Testis (tissue), 3 donors: ENCODE measurements around the gene ZNRF3. TPM values are rescaled to one million over a fixed set of nuclear protein-coding genes. Genes with fewer than 3 reads are reported as not detected.
"Not testable (repeated sequence)": the region's sequence is repeated elsewhere in the genome, so short reads cannot be mapped to it uniquely, and the experiment has no call there.

Source experiments
- DNase-seq: peaks from one replicate; pipeline ENCODE4 v3.0.0-alpha.2; 2019
- H3K27ac ChIP-seq, 2 donors: fragments of 200-600 bp; sonication (generic); one replicate each; pipeline ENCODE4 v1.5.1; 2019
- H3K27me3 ChIP-seq: fragments of 200-600 bp; sonication (generic); one replicate; pipeline ENCODE4 v1.5.1; 2019
- H3K36me3 ChIP-seq: fragments of 200-600 bp; sonication (generic); one replicate; pipeline ENCODE4 v1.5.1; 2017; ENCODE audit warnings: low read depth; ENCODE audit errors: missing control alignments
- H3K4me1 ChIP-seq: fragments of 200-600 bp; sonication (generic); one replicate; pipeline ENCODE4 v1.5.1; 2019
- H3K4me3 ChIP-seq, 2 donors: fragments of 200-600 bp; sonication (generic); one replicate each; pipeline ENCODE4 v1.5.1; 2017 to 2019
- H3K9me3 ChIP-seq: fragments of 200-600 bp; sonication (generic); one replicate; pipeline ENCODE4 v1.5.1; 2017
- POLR2A ChIP-seq: fragments of 450-650 bp; IDR thresholded peaks from one replicate; pipeline ENCODE4 v1.6.1; 2017; ENCODE audit warnings: antibody characterized with exemption, mild to moderate bottlenecking, moderate library complexity
- WGBS, 2 donors: methylation state at CpG; one replicate each; pipeline ENCODE4 v1.1.5; 2018; 5-methylcytosine and 5-hydroxymethylcytosine counted together
- intact Hi-C: fragments of 100-400 bp; cut with DNase I; formaldehyde crosslinking; loops from one replicate; pipeline ENCODE4 v1.15.1; 2023; ENCODE audit warnings: low total_unique reads
- polyA plus RNA-seq: library from polyadenylated mRNA; stranded (reverse); fragments of 350-450 nt; fragmentation: Illumina TruSeq; extraction: RNeasy Lipid Tissue Mini Kit (QIAGEN cat#74804); gene quantifications from one replicate; pipeline ENCODE4 v1.2.3, GENCODE V29; 2014; ENCODE audit warnings: low read depth, low replicate concordance; ENCODE audit not compliant: insufficient read depth
- total RNA-seq, 2 donors: library from RNA; depleted of rRNA; stranded (reverse); fragments of >200 nt; gene quantifications; one replicate each; pipeline ENCODE4 v1.2.3, GENCODE V29; 2016
- TF ChIP-seq, protein P1 (sequence below), 3 experiments: fragments of 450-650 bp in 2 of 3; fragments of 200-600 bp in 1 of 3; sonication (generic) in 1 of 3; IDR thresholded peaks; one replicate each; pipeline ENCODE4 v1.5.1; 2016 to 2019; ENCODE audit warnings: antibody characterized with exemption in 3 of 3, mild to moderate bottlenecking in 2 of 3, moderate library complexity in 1 of 3

ZNRF3 gene
- total and polyA plus RNA-seq, 3 donors from 2014 or later = 13.9 to 44.5 (median 32.2) TPM

DNA sequence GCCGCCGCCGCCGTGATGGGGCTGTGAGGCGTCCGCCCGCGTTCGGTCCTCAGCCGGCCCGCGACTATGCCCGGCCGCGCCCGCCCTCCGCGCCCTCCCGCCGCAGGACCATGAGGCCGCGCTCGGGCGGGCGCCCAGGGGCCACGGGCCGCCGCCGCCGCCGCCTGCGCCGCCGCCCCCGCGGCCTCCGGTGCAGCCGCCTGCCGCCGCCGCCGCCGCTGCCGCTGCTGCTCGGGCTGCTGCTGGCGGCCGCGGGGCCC lies 215 bp downstream of the ZNRF3 start:
- H3K27me3 ChIP-seq = no peaks in the 10 kb centered on the region
- no peak for DNase-seq
- TF ChIP-seq POLR2A = no peak
- TF ChIP-seq, protein P1, sequence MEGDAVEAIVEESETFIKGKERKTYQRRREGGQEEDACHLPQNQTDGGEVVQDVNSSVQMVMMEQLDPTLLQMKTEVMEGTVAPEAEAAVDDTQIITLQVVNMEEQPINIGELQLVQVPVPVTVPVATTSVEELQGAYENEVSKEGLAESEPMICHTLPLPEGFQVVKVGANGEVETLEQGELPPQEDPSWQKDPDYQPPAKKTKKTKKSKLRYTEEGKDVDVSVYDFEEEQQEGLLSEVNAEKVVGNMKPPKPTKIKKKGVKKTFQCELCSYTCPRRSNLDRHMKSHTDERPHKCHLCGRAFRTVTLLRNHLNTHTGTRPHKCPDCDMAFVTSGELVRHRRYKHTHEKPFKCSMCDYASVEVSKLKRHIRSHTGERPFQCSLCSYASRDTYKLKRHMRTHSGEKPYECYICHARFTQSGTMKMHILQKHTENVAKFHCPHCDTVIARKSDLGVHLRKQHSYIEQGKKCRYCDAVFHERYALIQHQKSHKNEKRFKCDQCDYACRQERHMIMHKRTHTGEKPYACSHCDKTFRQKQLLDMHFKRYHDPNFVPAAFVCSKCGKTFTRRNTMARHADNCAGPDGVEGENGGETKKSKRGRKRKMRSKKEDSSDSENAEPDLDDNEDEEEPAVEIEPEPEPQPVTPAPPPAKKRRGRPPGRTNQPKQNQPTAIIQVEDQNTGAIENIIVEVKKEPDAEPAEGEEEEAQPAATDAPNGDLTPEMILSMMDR (IDR thresholded peaks at IDR 0.05) = no peak
- H3K4me1 ChIP-seq = peaks cover 11% of the 10 kb centered on the region
- no peak overlapping the region for H3K27ac ChIP-seq
- no peaks in the 10 kb centered on the region for H3K9me3 ChIP-seq
- H3K4me3 ChIP-seq = peak overlapping the region; percentile 69 to 70
- intact Hi-C loops = no loop called here
- WGBS, 2 donors = 0% methylated on average over 8 of the region's 48 CpGs; no CpG with 5 or more reads in 1 of the 2 donors
- H3K36me3 ChIP-seq = no peaks in the 10 kb centered on the region

DNA sequence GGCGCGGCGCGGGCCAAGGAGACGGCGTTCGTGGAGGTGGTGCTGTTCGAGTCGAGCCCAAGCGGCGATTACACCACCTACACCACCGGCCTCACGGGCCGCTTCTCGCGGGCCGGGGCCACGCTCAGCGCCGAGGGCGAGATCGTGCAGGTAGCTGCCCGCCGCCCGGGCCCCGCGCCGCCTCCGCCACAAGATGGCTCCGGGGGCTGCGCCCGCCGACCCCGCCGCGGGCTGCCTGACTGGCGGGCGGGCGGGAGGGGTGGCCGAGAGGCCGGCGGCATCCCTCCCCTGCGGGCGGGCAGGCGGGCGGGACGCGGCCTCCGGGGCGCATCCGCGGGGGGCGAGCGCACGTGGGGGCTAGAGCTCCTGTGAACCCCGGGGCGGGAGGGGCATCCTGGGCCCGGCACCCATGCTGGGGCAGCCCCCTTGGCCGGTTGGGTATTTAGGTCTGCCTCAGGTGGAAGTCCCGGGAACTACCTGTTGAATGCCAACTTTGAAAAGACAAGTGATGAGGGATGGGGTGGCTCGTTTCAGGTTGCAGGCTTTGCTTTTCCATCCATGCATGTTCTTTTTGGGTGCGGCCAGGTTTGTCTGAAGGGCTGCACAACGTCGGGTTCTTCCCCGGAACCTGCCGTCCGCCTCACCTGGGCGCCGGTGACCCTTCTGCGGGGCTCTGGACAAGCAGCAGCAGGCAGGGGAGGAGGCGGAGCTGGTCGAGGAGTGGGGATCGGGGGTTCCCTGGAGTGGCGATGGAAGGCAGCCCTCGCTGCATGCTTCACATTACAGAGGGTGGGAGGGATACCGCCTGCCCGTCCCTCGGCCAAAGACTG lies 760 bp downstream of the ZNRF3 start:
- peak overlapping the region; percentile 69 to 70 for H3K4me3 ChIP-seq
- peaks cover 11% of the 10 kb centered on the region for H3K4me1 ChIP-seq
- H3K27ac ChIP-seq = no peak overlapping the region
- WGBS, 2 donors = 0 to 5% methylated on average over 5 to 27 of the region's 78 CpGs
- no peaks in the 10 kb centered on the region for H3K27me3 ChIP-seq
- DNase-seq = peak; percentile 22
- no peaks in the 10 kb centered on the region for H3K9me3 ChIP-seq
- H3K36me3 ChIP-seq = no peaks in the 10 kb centered on the region
- intact Hi-C loops = no loop called here
- TF ChIP-seq, protein P1 (IDR thresholded peaks at IDR 0.05) = no peak
- no peak for TF ChIP-seq POLR2A

DNA sequence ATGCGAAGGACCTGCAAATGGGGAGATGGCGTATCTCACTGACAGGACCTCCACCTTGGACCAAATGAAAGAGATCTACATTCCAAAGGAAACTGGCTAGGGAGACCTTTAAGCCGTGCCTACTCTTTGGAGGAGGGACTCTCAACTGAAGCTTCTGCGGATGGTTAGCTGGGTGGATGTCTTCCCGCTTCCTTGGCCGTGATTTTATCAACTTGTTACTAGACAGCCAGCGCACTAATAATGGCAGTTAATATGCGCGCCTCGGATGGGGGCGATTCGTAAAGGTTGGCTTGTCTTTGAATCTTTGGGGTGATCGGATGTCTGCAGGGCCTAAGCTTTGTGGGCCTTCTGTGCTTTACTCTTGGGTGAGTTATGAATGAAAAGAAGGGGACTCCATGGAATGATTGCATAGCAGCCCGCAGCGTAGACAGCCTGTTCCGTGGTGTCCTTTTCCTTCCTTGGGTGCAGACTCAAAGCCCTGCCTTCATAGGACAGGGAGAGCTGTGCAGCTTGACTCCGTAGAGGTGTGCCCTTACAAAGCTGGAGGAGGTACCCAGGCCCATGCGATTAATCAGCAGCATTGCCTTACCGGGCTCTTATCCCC lies 1.5 kb downstream of the ZNRF3 start:
- TF ChIP-seq, protein P1 (IDR thresholded peaks at IDR 0.05) = no peak
- TF ChIP-seq POLR2A = no peak
- H3K4me1 ChIP-seq = peaks cover 11% of the 10 kb centered on the region
- no peak for DNase-seq
- no peaks in the 10 kb centered on the region for H3K9me3 ChIP-seq
- H3K36me3 ChIP-seq = no peaks in the 10 kb centered on the region
- no peaks in the 10 kb centered on the region for H3K27me3 ChIP-seq
- intact Hi-C loops = no loop called here
- peak overlapping the region; percentile 69 to 70 for H3K4me3 ChIP-seq
- H3K27ac ChIP-seq = no peak overlapping the region
- 38 to 52% methylated on average over 18 to 19 of the region's 19 CpGs for WGBS, 2 donors

DNA sequence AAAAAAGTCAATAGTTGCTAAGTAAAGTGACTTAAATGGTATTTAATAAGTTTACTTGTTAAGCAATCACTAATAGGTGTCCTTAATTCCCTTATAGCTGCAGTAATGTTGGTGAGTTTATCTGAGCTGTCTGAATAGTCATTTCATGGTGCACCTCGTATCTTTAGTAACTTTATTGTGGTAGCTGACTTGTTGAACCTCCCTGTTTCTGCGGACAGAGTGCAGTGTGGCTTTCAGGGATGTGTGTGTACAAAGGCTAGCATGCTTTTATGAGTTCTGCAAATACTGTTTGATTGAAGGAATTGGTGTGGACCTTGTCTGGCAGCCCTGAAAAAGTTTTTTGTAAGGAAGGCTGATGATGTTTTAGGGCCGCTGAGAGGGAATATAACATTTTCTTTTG lies 2.6 kb downstream of the ZNRF3 start:
- TF ChIP-seq, protein P1 (IDR thresholded peaks at IDR 0.05) = no peak
- no peak for TF ChIP-seq POLR2A
- no peaks in the 10 kb centered on the region for H3K27me3 ChIP-seq
- WGBS, 2 donors = 53 to 60% methylated on average over 3 of the region's 3 CpGs

DNA sequence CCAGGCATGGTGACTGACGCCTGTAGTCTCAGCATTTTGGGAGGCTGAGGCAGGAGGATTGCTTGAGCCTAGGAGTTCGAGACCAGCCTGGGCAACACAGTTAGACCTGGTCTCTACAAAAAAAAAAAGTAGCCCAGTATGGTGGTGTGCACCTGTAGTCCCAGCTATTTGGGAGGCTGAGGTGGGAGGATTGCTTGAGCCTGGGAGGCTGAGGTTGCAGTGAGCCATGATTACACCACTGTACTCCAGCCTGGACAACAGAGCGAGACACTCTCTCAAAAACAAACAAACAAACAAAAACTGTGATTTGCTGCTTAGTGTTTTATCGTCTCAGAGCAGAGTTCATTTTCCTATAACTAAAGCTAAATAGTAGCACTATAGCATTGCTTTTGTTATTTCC lies 3.3 kb downstream of the ZNRF3 start:
- H3K27ac ChIP-seq, H3K4me3 ChIP-seq, H3K9me3 ChIP-seq, H3K36me3 ChIP-seq, intact Hi-C loops, DNase-seq, H3K27me3 ChIP-seq: not testable (repeated sequence)
- H3K4me1 ChIP-seq = peaks cover 11% of the 10 kb centered on the region
- WGBS, 2 donors = 87 to 95% methylated on average over 4 of the region's 4 CpGs

More for the DNA sequence above, 2.6 kb downstream of the ZNRF3 start:
- peak; percentile 32 for DNase-seq
- H3K27ac ChIP-seq = no peak overlapping the region
- H3K4me1 ChIP-seq = peaks cover 11% of the 10 kb centered on the region
- intact Hi-C loops = no loop called here
- H3K4me3 ChIP-seq = no peak overlapping the region
- no peaks in the 10 kb centered on the region for H3K36me3 ChIP-seq
- H3K9me3 ChIP-seq = no peaks in the 10 kb centered on the region
